Sigmoid colon (tissue), 7 donors: Measurements from ENCODE around the gene OR52D1. TPM values are rescaled to one million over a fixed set of nuclear protein-coding genes. Genes with fewer than 3 reads are reported as not detected.

Experiments used
- DNase-seq: peaks from one replicate; pipeline ENCODE4 v3.0.0-alpha.2; 2019
- H3K27ac ChIP-seq, 4 donors: fragments of 200-600 bp; sonication (generic); one replicate each; pipeline ENCODE4 v1.5.1; 2016 to 2019; ENCODE audit warnings: mild to moderate bottlenecking in 1 of 4
- H3K27me3 ChIP-seq, 3 donors: fragments of 200-600 bp; sonication (generic); one replicate each; pipeline ENCODE4 v1.5.1; 2019; ENCODE audit warnings: mild to moderate bottlenecking in 1 of 3
- H3K36me3 ChIP-seq, 4 donors: fragments of 200-600 bp; sonication (generic); one replicate each; pipeline ENCODE4 v1.5.1; 2016 to 2019
- H3K4me1 ChIP-seq, 4 donors: fragments of 200-600 bp; sonication (generic); one replicate each; pipeline ENCODE4 v1.5.1; 2017 to 2019
- H3K4me3 ChIP-seq, 4 donors: fragments of 200-600 bp; sonication (generic); one replicate each; pipeline ENCODE4 v1.5.1; 2017 to 2019; ENCODE audit warnings: mild to moderate bottlenecking in 2 of 4, moderate library complexity in 1 of 4
- H3K9me3 ChIP-seq, 4 donors: fragments of 200-600 bp in 3 of 4; sonication (generic) in 3 of 4; one replicate each; pipeline versions ENCODE4 v1.5.1 to v1.6.1; 2013 to 2019
- EP300 ChIP-seq, 4 donors: sonication (generic); formaldehyde crosslinking; IDR thresholded peaks; one replicate each; pipeline ENCODE4 v1.6.1; 2017; ENCODE audit warnings: antibody characterized with exemption in 4 of 4
- POLR2A ChIP-seq, 2 donors: fragments of 450-650 bp; IDR thresholded peaks; one replicate each; pipeline ENCODE4 v1.6.1; 2016; ENCODE audit warnings: antibody characterized with exemption in 2 of 2, mild to moderate bottlenecking in 2 of 2, moderate library complexity in 2 of 2
- POLR2AphosphoS5 ChIP-seq, 4 donors: sonication (generic); formaldehyde crosslinking; IDR thresholded peaks; one replicate each; pipeline ENCODE4 v1.6.1; 2017; ENCODE audit warnings: antibody characterized with exemption in 4 of 4
- WGBS, 2 donors: extraction: QIAGEN DNeasy Blood & Tissue Kit; methylation state at CpG; one replicate each; pipeline ENCODE4 v1.1.7; 2013; 5-methylcytosine and 5-hydroxymethylcytosine counted together
- intact Hi-C: fragments of 100-400 bp; cut with DNase I; formaldehyde crosslinking; loops from one replicate; pipeline ENCODE4 v1.15.1; 2023
- polyA plus RNA-seq, 3 donors: library from polyadenylated mRNA; stranded (reverse); fragments of 200-250 nt; gene quantifications; one replicate each; pipeline ENCODE4 v1.2.3, GENCODE V29; 2013
- total RNA-seq, 4 donors: library from RNA; depleted of rRNA; stranded (reverse); fragments of >200 nt; gene quantifications; one replicate each; pipeline ENCODE4 v1.1.0, GENCODE V29; 2016
- TF ChIP-seq, protein P1 (sequence below), 4 experiments: fragments of 450-650 bp in 3 of 4; fragments of 200-600 bp in 1 of 4; IDR thresholded peaks; one replicate each; pipeline ENCODE4 v1.5.1; 2016 to 2019; ENCODE audit warnings: antibody characterized with exemption in 4 of 4, mild to moderate bottlenecking in 3 of 4, moderate library complexity in 2 of 4
- donor health status: healthy with polysubstance abuse.
- donor health status: Bipolar disorder and iron deficiency.
- donor health status: healthy.

Gene OR52D1
- total and polyA plus RNA-seq, 7 donors = not detected

DNA sequence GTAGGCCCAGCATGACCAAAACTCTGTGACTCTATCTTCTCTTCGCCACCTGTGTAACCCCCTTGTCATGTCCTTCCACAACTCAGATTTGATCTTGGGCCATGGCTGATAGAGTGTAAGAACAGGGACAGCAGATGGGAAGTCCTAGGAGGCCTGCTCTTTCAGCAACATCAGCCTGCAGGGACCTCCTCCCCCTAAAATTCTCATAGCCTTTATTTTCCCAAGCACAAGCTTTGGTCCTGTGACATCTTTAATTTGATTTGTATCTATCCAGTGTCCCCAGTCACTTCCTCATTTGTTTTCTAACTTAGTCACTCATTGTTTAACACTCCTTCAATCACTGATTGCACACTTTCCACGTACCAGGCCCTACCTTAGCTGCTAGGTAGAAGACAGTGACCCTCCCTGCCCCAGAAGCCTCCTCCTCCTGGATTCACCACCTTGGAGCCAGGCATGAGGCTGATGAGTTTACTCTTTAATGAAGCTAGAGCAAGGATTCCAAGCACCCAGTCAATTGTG is 16.0 kb downstream of the OR52D1 start:
- TF ChIP-seq EP300 (IDR thresholded peaks at IDR 0.05) (no peak), POLR2AphosphoS5 (IDR thresholded peaks at IDR 0.05) (no peak), POLR2A (IDR thresholded peaks at IDR 0.05) (no peak)
- TF ChIP-seq, protein P1, sequence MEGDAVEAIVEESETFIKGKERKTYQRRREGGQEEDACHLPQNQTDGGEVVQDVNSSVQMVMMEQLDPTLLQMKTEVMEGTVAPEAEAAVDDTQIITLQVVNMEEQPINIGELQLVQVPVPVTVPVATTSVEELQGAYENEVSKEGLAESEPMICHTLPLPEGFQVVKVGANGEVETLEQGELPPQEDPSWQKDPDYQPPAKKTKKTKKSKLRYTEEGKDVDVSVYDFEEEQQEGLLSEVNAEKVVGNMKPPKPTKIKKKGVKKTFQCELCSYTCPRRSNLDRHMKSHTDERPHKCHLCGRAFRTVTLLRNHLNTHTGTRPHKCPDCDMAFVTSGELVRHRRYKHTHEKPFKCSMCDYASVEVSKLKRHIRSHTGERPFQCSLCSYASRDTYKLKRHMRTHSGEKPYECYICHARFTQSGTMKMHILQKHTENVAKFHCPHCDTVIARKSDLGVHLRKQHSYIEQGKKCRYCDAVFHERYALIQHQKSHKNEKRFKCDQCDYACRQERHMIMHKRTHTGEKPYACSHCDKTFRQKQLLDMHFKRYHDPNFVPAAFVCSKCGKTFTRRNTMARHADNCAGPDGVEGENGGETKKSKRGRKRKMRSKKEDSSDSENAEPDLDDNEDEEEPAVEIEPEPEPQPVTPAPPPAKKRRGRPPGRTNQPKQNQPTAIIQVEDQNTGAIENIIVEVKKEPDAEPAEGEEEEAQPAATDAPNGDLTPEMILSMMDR (IDR thresholded peaks at IDR 0.05) = no peak
- no peaks in the 10 kb centered on the region for H3K27me3 ChIP-seq
- no peaks in the 10 kb centered on the region for H3K36me3 ChIP-seq
- H3K27ac ChIP-seq = no peak overlapping the region
- H3K9me3 ChIP-seq = no peaks in the 10 kb centered on the region
- no peak for DNase-seq
- intact Hi-C loops = no loop called here
- no peak overlapping the region for H3K4me3 ChIP-seq
- H3K4me1 ChIP-seq = no peaks in the 10 kb centered on the region
- 60 to 77% methylated on average over 2 of the region's 2 CpGs for WGBS, 2 donors

DNA sequence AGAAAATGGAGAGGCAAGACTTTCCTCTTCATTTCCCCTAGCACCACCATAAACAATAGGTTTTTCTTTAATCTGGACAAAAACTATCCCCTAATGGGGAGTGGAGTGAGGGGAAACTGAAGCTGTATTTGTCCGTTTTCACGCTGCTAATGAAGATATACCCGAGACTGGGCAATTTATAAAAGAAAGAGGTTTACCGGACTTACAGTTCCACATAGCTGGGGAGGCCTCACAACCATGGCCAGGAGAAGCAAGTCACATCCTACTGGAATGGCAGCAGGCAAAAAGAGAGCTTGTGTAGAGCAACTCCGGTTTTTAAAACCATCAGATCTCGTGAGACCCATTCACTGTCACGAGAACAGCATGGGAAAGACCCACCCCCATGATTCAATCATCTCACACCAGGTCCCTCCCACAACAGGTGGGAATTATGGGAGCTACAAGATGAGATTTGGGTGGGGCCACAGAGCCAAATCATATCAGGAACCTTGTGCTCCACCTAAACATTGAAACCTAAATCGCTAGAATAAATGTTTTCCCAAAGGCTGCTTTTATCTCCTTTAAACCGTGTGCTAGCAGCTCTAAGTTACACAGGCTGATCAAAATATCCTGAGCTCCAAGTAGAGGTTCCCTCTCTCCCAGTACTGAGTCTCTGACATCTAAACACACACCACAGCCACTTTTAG is 17.0 kb downstream of the OR52D1 start:
- no peak for TF ChIP-seq POLR2AphosphoS5 (IDR thresholded peaks at IDR 0.05)
- no peak for TF ChIP-seq EP300 (IDR thresholded peaks at IDR 0.05)
- no peak for TF ChIP-seq POLR2A (IDR thresholded peaks at IDR 0.05)
- TF ChIP-seq, protein P1 (IDR thresholded peaks at IDR 0.05) = no peak
- H3K36me3 ChIP-seq = no peaks in the 10 kb centered on the region
- no peak overlapping the region for H3K27ac ChIP-seq
- 85 to 91% methylated on average over 9 of the region's 9 CpGs for WGBS, 2 donors
- no peaks in the 10 kb centered on the region for H3K27me3 ChIP-seq
- no peak overlapping the region for H3K4me3 ChIP-seq
- intact Hi-C loops = no loop called here
- no peaks in the 10 kb centered on the region for H3K9me3 ChIP-seq
- H3K4me1 ChIP-seq = no peaks in the 10 kb centered on the region
- no peak for DNase-seq

DNA sequence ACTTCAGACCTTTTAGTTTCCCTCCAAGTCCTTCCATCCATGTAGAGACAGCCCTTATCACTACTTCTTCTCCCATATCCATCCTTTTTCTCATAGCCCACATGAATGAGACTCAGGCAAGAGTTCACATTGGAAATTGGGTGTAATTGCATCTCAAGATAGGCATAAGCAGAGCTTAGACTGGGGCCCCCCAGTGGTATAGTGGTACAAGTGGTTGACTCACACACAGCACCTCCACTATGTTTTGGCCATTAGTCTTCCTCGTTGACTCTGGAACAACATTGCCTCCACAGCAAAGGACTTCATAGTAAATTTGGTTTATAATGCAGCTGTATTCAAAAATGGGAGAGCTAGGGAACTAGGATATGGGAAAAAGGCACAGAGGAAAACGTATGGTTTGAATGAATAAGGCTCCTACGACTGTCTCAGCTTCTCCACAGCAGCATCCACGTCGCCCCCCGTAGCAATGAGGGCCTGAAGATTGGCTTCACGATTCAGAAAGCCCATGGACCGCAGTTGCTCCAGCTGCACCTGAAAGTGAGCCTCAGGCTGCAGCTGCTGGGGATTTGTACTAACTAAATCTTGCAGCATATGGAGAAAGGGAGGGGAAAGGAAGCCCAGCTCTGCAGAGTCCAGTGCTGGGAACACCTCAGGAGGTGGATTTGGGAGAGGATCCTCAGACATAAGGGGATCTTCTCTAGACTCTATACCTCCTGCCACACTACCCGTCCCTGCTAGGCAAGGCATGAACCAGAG is 18.9 kb downstream of the OR52D1 start:
- no peaks in the 10 kb centered on the region for H3K9me3 ChIP-seq
- DNase-seq = no peak
- intact Hi-C loops = no loop called here
- no peak overlapping the region for H3K27ac ChIP-seq
- H3K4me1 ChIP-seq = no peaks in the 10 kb centered on the region
- TF ChIP-seq, protein P1 (IDR thresholded peaks at IDR 0.05) = no peak
- no peak for TF ChIP-seq POLR2AphosphoS5 (IDR thresholded peaks at IDR 0.05)
- no peak for TF ChIP-seq POLR2A (IDR thresholded peaks at IDR 0.05)
- no peak for TF ChIP-seq EP300 (IDR thresholded peaks at IDR 0.05)
- H3K36me3 ChIP-seq = no peaks in the 10 kb centered on the region
- H3K27me3 ChIP-seq = no peaks in the 10 kb centered on the region
- 82 to 90% methylated on average over 9 of the region's 9 CpGs for WGBS, 2 donors
- H3K4me3 ChIP-seq = no peak overlapping the region

DNA sequence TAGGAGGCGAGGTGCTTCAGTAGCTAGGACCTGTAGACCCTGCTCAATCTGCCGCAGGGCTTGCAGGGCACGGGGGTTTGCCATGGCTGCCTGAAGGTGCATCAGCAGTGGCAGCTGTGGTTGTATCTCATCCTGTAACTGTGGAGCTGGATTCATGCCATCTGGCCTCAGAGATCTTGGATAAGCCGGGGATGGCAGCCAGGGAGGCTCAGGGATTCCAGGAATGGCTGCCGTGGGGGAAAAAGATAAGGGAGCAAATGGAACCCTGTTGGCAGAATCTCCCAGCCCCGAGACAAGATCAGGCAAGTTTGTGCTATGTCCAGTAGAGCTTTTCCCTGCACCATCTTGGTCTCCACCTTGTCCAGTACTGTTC is 19.4 kb downstream of the OR52D1 start:
- H3K27ac ChIP-seq = no peak overlapping the region
- intact Hi-C loops = no loop called here
- H3K4me1 ChIP-seq = no peaks in the 10 kb centered on the region
- DNase-seq = no peak
- H3K4me3 ChIP-seq = no peak overlapping the region
- H3K9me3 ChIP-seq = no peaks in the 10 kb centered on the region
- no peak for TF ChIP-seq EP300 (IDR thresholded peaks at IDR 0.05)
- no peak for TF ChIP-seq POLR2AphosphoS5 (IDR thresholded peaks at IDR 0.05)
- TF ChIP-seq, protein P1 (IDR thresholded peaks at IDR 0.05) = no peak
- no peak for TF ChIP-seq POLR2A (IDR thresholded peaks at IDR 0.05)
- no peaks in the 10 kb centered on the region for H3K36me3 ChIP-seq
- WGBS, 2 donors = 80 to 88% methylated on average over 6 of the region's 6 CpGs
- no peaks in the 10 kb centered on the region for H3K27me3 ChIP-seq
